GM12878 (cell line): ENCODE data around the gene NUP85. TPM values are rescaled to one million over a fixed set of nuclear protein-coding genes. Genes with fewer than 3 reads are reported as not detected.
A peak's percentile ranks its signal among the peaks of the same experiment; 100 is the strongest.

Experiments
- ATAC-seq: fragments of 200-7000 bp; cut with Tn5 transposase; 3 replicates; pipeline ENCODE4 v1.9.1; 2020; ENCODE audit warnings: mild to moderate bottlenecking, moderate library complexity
- BruUV-seq: library from RNA; stranded (reverse); fragments of 400-500 nt; replicated peaks from 2 replicates; lab custom pipeline; 2021; lab: Mats Ljungman, UMichigan
- CTCF ChIA-PET: fragments of 300-600 bp; sonication (Branson Sonifier 250); formaldehyde crosslinking; extraction: SDS; loops from one replicate; lab custom pipeline; 2021; ENCODE audit warnings: inconsistent platforms; lab: Yijun Ruan, JAX
- POLR2A ChIA-PET: fragments of 350-600 bp; formaldehyde crosslinking; extraction: SDS; loops from one replicate; lab custom pipeline; 2021; ENCODE audit warnings: inconsistent platforms; lab: Charles Lee
- RAD21 ChIA-PET: fragments of 300-600 bp; sonication (Branson Sonifier 250); formaldehyde crosslinking; loops from one replicate; lab custom pipeline; 2023; ENCODE audit warnings: antibody characterized with exemption; ENCODE audit not compliant: unreplicated experiment; lab: Charles Lee
- SMC1A ChIA-PET: fragments of 300-600 bp; sonication (Branson Sonifier 250); formaldehyde crosslinking; loops from one replicate; lab custom pipeline; 2023; ENCODE audit not compliant: unreplicated experiment, uncharacterized antibody; lab: Charles Lee
- DNase-seq: peaks from one replicate; pipeline ENCODE4 v3.0.0-alpha.2; 2011; ENCODE audit warnings: low read depth, low spot score
- FAIRE-seq: peaks from 3 replicates; lab custom pipeline; 2011; peaks lifted over from hg19 to GRCh38; lab: Jason Lieb, UNC
- H2AFZ ChIP-seq: 2 replicates; pipeline ENCODE4 v1.6.0; 2011; ENCODE audit warnings: low read depth, low read length, control low read depth; ENCODE audit not compliant: control insufficient read depth
- H3K27ac ChIP-seq: 2 replicates; pipeline ENCODE4 v1.5.1; 2011; ENCODE audit warnings: control low read depth; ENCODE audit not compliant: control insufficient read depth, insufficient read depth
- H3K27me3 ChIP-seq, 2 experiments: replicated peaks in 1 of 2; 2 replicates each; pipeline versions ENCODE4 v1.6.0 to v1.6.1; 2011; ENCODE audit warnings: low read length in 1 of 2; ENCODE audit not compliant: control insufficient read depth in 2 of 2, insufficient read depth in 2 of 2
- H3K36me3 ChIP-seq, 2 experiments: 2 replicates each; pipeline ENCODE4 v1.5.1; 2011; ENCODE audit warnings: low read length in 1 of 2; ENCODE audit not compliant: control insufficient read depth in 2 of 2, insufficient read depth in 2 of 2
- H3K4me1 ChIP-seq: 2 replicates; pipeline ENCODE4 v1.6.1; 2011; ENCODE audit warnings: mild to moderate bottlenecking, low read length, moderate library complexity, mixed read lengths; ENCODE audit not compliant: control insufficient read depth, insufficient read depth
- H3K4me2 ChIP-seq: 2 replicates; pipeline ENCODE4 v1.6.0; 2011; ENCODE audit warnings: control low read depth; ENCODE audit not compliant: control insufficient read depth, insufficient read depth
- H3K4me3 ChIP-seq: fragments of 200-600 bp; sonication (generic); 2 replicates; pipeline ENCODE4 v1.5.1; 2016
- H3K79me2 ChIP-seq: 2 replicates; pipeline ENCODE4 v1.6.0; 2011; ENCODE audit warnings: low read length; ENCODE audit not compliant: control insufficient read depth, insufficient read depth
- H3K9ac ChIP-seq: 2 replicates; pipeline ENCODE4 v1.8.0; 2011; ENCODE audit warnings: low read length, control low read depth, mixed read lengths; ENCODE audit not compliant: control insufficient read depth, insufficient read depth
- H3K9me3 ChIP-seq: replicated peaks from 3 replicates; pipeline ENCODE4 v1.5.1; 2011; ENCODE audit warnings: mild to moderate bottlenecking, low read length; ENCODE audit not compliant: control insufficient read depth, insufficient read depth
- H4K20me1 ChIP-seq: 2 replicates; pipeline ENCODE4 v1.6.0; 2011; ENCODE audit not compliant: control insufficient read depth, insufficient read depth
- CEBPB ChIP-seq, 2 experiments: fragments of 150-350 bp in 1 of 2; IDR thresholded peaks; 2 replicates each; pipeline ENCODE4 v1.6.1; 2012 to 2014; ENCODE audit warnings: low read depth in 2 of 2, low read length in 2 of 2, borderline replicate concordance in 1 of 2, inconsistent platforms in 1 of 2
- NFIC ChIP-seq: IDR thresholded peaks from 2 replicates; pipeline ENCODE4 v1.6.1; 2012; ENCODE audit warnings: low read depth, mild to moderate bottlenecking, inconsistent platforms, low read length, moderate library complexity
- RUNX3 ChIP-seq: IDR thresholded peaks from 2 replicates; pipeline ENCODE4 v1.6.1; 2012; ENCODE audit warnings: low read length, inconsistent platforms
- WGBS: methylation state at CpG from one replicate; pipeline ENCODE4 v1.1.6; 2016; ENCODE audit warnings: low lambda C conversion rate; ENCODE audit not compliant: insufficient replicate concordance, insufficient coverage; ENCODE audit errors: missing lambda C conversion rate; 5-methylcytosine and 5-hydroxymethylcytosine counted together
- in situ Hi-C: fragments of 300-500 bp; cut with MboI; formaldehyde crosslinking; loops from 9 replicates; pipeline ENCODE4 v1.14.3; 2018; ENCODE audit warnings: mixed read lengths
- intact Hi-C: fragments of 100-400 bp; cut with micrococcal nuclease; formaldehyde crosslinking; loops from one replicate; pipeline ENCODE4 v1.14.2; 2022; ENCODE audit not compliant: unreplicated experiment
- polyA plus RNA-seq, 11 experiments: library from polyadenylated mRNA; depleted of rRNA in 4 of 11; unstranded in 6 of 11; stranded (reverse) in 5 of 11; fragments of >200 nt; fragmentation: Nextera tagmentation in 4 of 11; fragmentation: Illumina TruSeq in 1 of 11; extraction: Ambion mirVana in 4 of 11; extraction: Trizol in 1 of 11; gene quantifications; 1 replicate in 1 of 11; 2 replicates in 10 of 11; pipeline versions ENCODE4 v1.2.1 to v1.2.3, GENCODE V29; 2011 to 2016; ENCODE audit warnings: inconsistent platforms in 2 of 11, missing spikeins in 2 of 11, low read depth in 1 of 11
- total RNA-seq, 4 experiments: library from RNA; depleted of rRNA in 3 of 4; stranded (reverse); fragments of >200 nt in 3 of 4; fragmentation: Illumina TruSeq in 1 of 4; extraction: Trizol in 1 of 4; gene quantifications; 2 replicates each; pipeline versions ENCODE4 v1.2.1 to v1.2.3, GENCODE V29; 2013 to 2021

NUP85 gene
- total and polyA plus RNA-seq, 10 of the 15 experiments (the other 5 are each of a cell fraction or from before 2014, with no cell fraction given), result 54.0 to 135 (median 95.4) TPM

DNA sequence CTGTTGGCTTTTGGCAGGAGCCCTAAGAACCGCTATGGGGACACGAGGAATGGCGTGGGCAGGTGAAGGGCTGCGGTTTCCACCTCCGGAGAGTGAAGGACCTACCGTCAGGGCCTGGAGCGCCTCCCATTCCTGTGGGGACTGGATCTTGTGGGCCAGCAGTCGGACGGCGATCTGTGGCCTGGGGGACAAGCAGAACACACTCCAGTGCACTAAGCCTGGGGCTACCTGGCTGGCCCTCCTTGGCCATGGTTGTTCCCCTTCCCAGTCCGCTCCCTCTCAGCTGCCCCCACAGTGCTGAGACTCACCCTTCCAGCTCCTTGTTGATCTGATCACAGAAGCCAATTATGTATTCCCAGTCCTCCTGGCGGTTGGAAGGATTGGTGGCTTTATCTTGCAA is 40.9 kb downstream of the NUP85 start:
- Histone ChIP-seq H3K27me3 (no peaks in the 10 kb centered on the region), H3K27ac (no peak overlapping the region), H3K36me3 (peaks cover 33 to 35% of the 10 kb centered on the region in 2 experiments), H3K9me3 (no peaks in the 10 kb centered on the region), H3K4me2 (no peak overlapping the region), H3K79me2 (peaks cover 27% of the 10 kb centered on the region), H3K9ac (no peak overlapping the region), H3K4me3 (no peak overlapping the region), H4K20me1 (no peaks in the 10 kb centered on the region), H3K4me1 (peaks cover 53% of the 10 kb centered on the region), H2AFZ (no peak overlapping the region)
- DNase-seq, result no peak
- no peak for ATAC-seq
- intact Hi-C loops (no loop called here), in situ Hi-C loops (no loop called here)
- 94% methylated on average over 12 of the region's 12 CpGs for WGBS
- FAIRE-seq, result no peak
- CTCF ChIA-PET, result no interaction called here
- RAD21 ChIA-PET, result no interaction called here
- SMC1A ChIA-PET, result interaction anchor here (0.6 to 1.0 kb wide), 4 partner anchors 14 to 165 kb away, joined by 3 to 4 read pairs (median 3); no protein-coding TSS in a partner anchor
- no TSS peak for BruUV-seq
- POLR2A ChIA-PET, result interaction anchor here (0.6 to 6.6 kb wide), 3 partner anchors 15 to 113 kb away, joined by 3 to 81 read pairs (median 4); partner anchors contain the start of genes GGA3 and MRPS7
- no peak for TF ChIP-seq CEBPB (IDR thresholded peaks at IDR 0.05; ENCODE audit: borderline replicate concordance in 1 of 2, low read depth in 2 of 2, low read length in 2 of 2)

DNA sequence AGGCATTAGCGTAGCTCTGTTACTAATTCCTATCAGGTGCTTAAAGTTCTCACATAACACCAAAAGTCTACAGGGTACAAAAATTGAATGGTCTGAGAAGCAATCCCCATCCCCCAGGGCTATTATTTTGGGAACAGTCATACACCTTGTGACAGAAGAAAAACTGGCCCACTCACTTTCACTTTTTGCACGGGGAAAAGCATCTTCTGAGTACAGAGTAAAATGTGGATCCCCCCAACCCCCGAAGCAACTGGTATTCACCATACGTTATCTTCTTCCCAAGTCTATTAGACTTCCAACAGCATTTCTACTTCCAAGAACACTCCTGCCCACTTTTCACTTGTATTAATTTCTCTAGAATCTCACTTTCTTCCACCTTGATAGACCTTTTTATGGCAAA is 44.1 kb downstream of the NUP85 start:
- Histone ChIP-seq H3K9me3 (no peaks in the 10 kb centered on the region), H3K79me2 (peaks cover 37% of the 10 kb centered on the region), H3K27me3 (no peaks in the 10 kb centered on the region), H3K27ac (peak overlapping the region; percentile 70), H3K4me2 (peak overlapping the region; percentile 83), H3K4me3 (peak overlapping the region; percentile 66; the same call in 1 of the 2 replicates), H4K20me1 (no peaks in the 10 kb centered on the region), H3K4me1 (peaks cover 32% of the 10 kb centered on the region), H3K9ac (peak overlapping the region; percentile 3; the same call in 1 of the 2 replicates), H3K36me3 (peaks cover 12% of the 10 kb centered on the region in 2 experiments), H2AFZ (no peak overlapping the region)
- TF ChIP-seq NFIC (no peak), RUNX3 (no peak)
- DNase-seq (no peak), ATAC-seq (peak; percentile 6; the same call in 1 of the 3 replicates), FAIRE-seq (no peak)
- TSS peak; percentile 49 for BruUV-seq
- RAD21 ChIA-PET, result interaction anchor here (1.1 to 3.3 kb wide), 7 partner anchors 12 to 326 kb away, joined by 3 to 21 read pairs (median 8); partner anchors contain the start of genes GGA3, MIF4GD, MRPS7 and NUP85
- intact Hi-C loops, result no loop called here
- SMC1A ChIA-PET, result interaction anchor here (0.9 to 3.9 kb wide), 9 partner anchors 9 to 238 kb away, joined by 3 to 62 read pairs (median 4); partner anchors contain the start of genes GGA3, MRPS7 and SLC25A19
- CTCF ChIA-PET, result interaction anchor here (0.5 to 3.3 kb wide), 20 partner anchors 10 to 504 kb away, joined by 3 to 34 read pairs (median 4); partner anchors contain the start of genes GGA3, MIF4GD, MRPS7 and SLC25A19
- WGBS, result 13% methylated on average over 4 of the region's 4 CpGs
- in situ Hi-C loops, result no loop called here
- POLR2A ChIA-PET, result interaction anchor here (1.0 to 6.6 kb wide), 8 partner anchors 12 to 531 kb away, joined by 3 to 81 read pairs (median 4); partner anchors contain the start of genes GGA3, MIF4GD, MRPS7 and SLC25A19
